HG03432 (cell line): ENCODE measurements around the gene SERF2.
"Not testable (repeated sequence)": the region's sequence is repeated elsewhere in the genome, so short reads cannot be mapped to it uniquely, and the experiment has no call there.

Experiments used
- ATAC-seq: cut with Tn5 transposase; IDR thresholded peaks from one replicate; pipeline ENCODE4 v1.9.1; 2021; ENCODE audit warnings: mild to moderate bottlenecking, moderate library complexity; ENCODE audit not compliant: unreplicated experiment

SERF2 gene

GRCh38 chr15:43826508-43827341 is 34.6 kb downstream of the SERF2 start, which contains the start of gene WDR76:
WDR76 (plus strand) TSS chr15:43827002; CDS start chr15:43827033, 31 bp downstream.
- ATAC-seq = peak; percentile 63

GRCh38 chr15:43828061-43828657 is 36.0 kb downstream of the SERF2 start:
- no peak for ATAC-seq

GRCh38 chr15:43829951-43830540 is 37.9 kb downstream of the SERF2 start:
- ATAC-seq = not testable (repeated sequence)

- not testable (repeated sequence) for ATAC-seq
Measured at GRCh38 chr15:43830691-43831275, 38.7 kb downstream of the SERF2 start.

DNA sequence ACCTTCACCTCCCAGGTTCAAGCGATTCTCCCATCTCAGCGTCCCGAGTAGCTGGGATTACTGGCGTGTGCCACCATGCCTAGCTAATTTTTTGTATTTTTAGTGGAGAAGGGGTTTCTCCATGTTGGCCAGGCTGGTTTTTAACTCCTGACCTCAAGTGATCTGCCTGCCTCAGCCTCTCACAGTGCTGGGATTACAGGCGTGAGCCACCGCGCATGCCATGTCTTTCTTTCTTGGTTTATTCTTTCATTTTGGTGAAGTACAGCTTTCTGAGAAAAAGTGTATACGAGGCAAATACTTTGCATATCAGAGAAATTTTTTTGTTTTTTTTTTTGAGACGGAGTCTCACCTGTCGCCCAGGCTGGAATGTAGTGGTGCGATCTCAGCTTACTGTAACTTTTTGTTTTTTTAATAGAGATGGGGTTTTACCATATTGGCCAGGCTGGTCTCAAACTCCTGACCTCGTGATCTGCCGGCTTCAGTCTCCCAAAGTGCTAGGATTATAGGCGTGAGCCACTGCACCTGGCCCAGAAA is 39.5 kb downstream of the SERF2 start:
- ATAC-seq = not testable (repeated sequence)

DNA sequence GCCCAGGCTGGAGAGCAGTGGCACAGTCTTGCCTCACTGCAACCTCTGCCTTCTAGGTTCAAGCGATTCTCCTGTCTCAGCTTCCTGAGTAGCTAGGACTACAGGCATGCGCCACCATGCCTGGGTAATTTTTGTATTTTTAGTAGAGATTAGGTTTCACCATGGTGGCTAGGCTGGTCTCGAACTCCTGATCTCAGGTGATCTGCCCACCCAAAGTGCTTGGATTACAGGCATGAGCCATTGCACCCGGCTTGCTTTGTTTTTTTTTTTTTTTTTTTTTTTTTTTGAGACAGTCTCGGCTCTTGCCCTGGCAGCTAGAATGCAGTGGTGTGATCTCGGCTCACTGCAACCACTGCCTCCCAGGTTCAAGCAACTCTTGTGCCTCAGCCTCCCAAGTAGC is 40.4 kb downstream of the SERF2 start:
- ATAC-seq = not testable (repeated sequence)

- no peak for ATAC-seq
Measured at GRCh38 chr15:43845421-43845820, 53.3 kb downstream of the SERF2 start.
